ENCODE measurements around the gene QARS1. TPM values are rescaled to one million over a fixed set of nuclear protein-coding genes. Genes with fewer than 3 reads are reported as not detected.

The QARS1 gene
- polyA plus RNA-seq, 3 donors = 142 to 326 (median 142) TPM

DNA sequence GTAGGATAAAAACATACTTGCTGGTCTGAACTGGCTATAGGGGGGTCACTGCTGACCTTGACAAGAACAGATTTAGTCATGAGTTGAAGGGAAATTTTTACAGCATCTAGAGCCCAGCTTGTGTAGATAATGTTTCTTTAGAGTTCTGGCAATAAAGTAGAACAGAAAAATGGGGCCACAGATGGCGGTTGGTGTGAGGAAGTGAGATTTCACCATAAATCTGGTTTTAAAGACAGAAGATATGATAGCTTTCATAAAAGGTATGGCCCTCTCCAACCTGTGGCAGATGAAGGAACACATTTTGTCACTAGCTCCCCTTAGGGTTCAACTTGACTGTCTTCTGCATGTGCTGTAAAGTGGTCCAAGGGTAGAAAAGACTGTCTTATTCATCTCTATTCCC lies 51.0 kb downstream of the QARS1 start:
- intact Hi-C loops (cut with micrococcal nuclease) = no loop called here
- DNase-seq = no peak
- H3K36me3 Mint-ChIP-seq = peaks cover 59 to 82% of the 10 kb centered on the region in 2 donors
- WGBS (ENCODE audit: insufficient coverage) = 20% methylated on average over 1 of the region's 1 CpG
- TF ChIP-seq, protein P1, sequence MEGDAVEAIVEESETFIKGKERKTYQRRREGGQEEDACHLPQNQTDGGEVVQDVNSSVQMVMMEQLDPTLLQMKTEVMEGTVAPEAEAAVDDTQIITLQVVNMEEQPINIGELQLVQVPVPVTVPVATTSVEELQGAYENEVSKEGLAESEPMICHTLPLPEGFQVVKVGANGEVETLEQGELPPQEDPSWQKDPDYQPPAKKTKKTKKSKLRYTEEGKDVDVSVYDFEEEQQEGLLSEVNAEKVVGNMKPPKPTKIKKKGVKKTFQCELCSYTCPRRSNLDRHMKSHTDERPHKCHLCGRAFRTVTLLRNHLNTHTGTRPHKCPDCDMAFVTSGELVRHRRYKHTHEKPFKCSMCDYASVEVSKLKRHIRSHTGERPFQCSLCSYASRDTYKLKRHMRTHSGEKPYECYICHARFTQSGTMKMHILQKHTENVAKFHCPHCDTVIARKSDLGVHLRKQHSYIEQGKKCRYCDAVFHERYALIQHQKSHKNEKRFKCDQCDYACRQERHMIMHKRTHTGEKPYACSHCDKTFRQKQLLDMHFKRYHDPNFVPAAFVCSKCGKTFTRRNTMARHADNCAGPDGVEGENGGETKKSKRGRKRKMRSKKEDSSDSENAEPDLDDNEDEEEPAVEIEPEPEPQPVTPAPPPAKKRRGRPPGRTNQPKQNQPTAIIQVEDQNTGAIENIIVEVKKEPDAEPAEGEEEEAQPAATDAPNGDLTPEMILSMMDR (IDR thresholded peaks at IDR 0.05) = no peak
- no peak overlapping the region for H2AFZ ChIP-seq (ENCODE audit: insufficient read depth, low read depth, low read length, poor library complexity, severe bottlenecking)
- H3K27ac Mint-ChIP-seq = no peak overlapping the region
- H3K4me3 Mint-ChIP-seq = no peak overlapping the region
- peaks cover 23% of the 10 kb centered on the region for H3K79me2 ChIP-seq (ENCODE audit: insufficient read depth, low read length)
- no peak overlapping the region for H3K4me2 ChIP-seq (replicated peaks; ENCODE audit: extremely low read depth, low read length, poor library complexity, severe bottlenecking)
- peaks cover 55 to 90% of the 10 kb centered on the region in 2 donors for H3K36me3 ChIP-seq (replicated peaks in 1 of 2; ENCODE audit: control insufficient read depth in 1 of 2, insufficient read depth in 2 of 2, low read length in 2 of 2)
- H3K4me1 Mint-ChIP-seq = no peaks in the 10 kb centered on the region
- H3K27me3 Mint-ChIP-seq (ENCODE audit: low read depth in 3 of 3) = peaks cover 0 to 2% (median 0%) of the 10 kb centered on the region in 3 donors
- no peak overlapping the region for H3K9ac ChIP-seq (ENCODE audit: insufficient read depth, low read length, poor library complexity, severe bottlenecking)
- no peaks in the 10 kb centered on the region for H3K27me3 ChIP-seq (ENCODE audit: control insufficient read depth in 2 of 2, insufficient read depth in 2 of 2, low read length in 2 of 2)
- peaks cover 44% of the 10 kb centered on the region for H4K20me1 ChIP-seq (ENCODE audit: insufficient read depth, low read length)
- no peaks in the 10 kb centered on the region for H3K4me1 ChIP-seq (ENCODE audit: control insufficient read depth in 1 of 2, insufficient read depth in 2 of 2, low read length in 2 of 2)
- H3K27ac ChIP-seq (ENCODE audit: low read depth in 1 of 2, low read length in 2 of 2) = no peak overlapping the region
- no peak overlapping the region for H3K4me3 ChIP-seq (replicated peaks in 1 of 3; ENCODE audit: low read depth in 2 of 3, low read length in 3 of 3)
- no peaks in the 10 kb centered on the region for H3K9me3 ChIP-seq (replicated peaks in 1 of 2; ENCODE audit: control insufficient read depth in 1 of 2, insufficient read depth in 1 of 2, low read length in 2 of 2)
- no peaks in the 10 kb centered on the region for H3K9me3 Mint-ChIP-seq

Small RNA genes lying within 50 kb of the gene (small RNA-seq; reads per million reads assigned to genes)
- gene RN7SL182P (ENCODE audit: insufficient read length, low read depth) = not detected

Other genes starting within 250 kb of the QARS1 start
- gene SLC25A20, start 205.9 kb downstream of the QARS1 start, polyA plus RNA-seq = 10 to 100 TPM; 43.6 to 60.8 (median 56.1) TPM
- 10 to 100 TPM; 68.2 to 94.8 (median 72.2) TPM for gene ARIH2, start 185.9 kb downstream of the QARS1 start, polyA plus RNA-seq
- gene P4HTM, start 114.5 kb downstream of the QARS1 start, polyA plus RNA-seq = 10 to 100 TPM; 14.9 to 40.0 (median 18.1) TPM
- 100 to 1,000 TPM in 1 of 3 donors, 10 to 100 TPM in 2; 30.6 to 103 (median 46.3) TPM for gene WDR6, start 97.4 kb downstream of the QARS1 start, polyA plus RNA-seq
- gene DALRD3, start 86.2 kb downstream of the QARS1 start, polyA plus RNA-seq = 10 to 100 TPM; 15.0 to 42.1 (median 20.0) TPM
- 10 to 100 TPM; 42.1 to 93.4 (median 88.8) TPM for gene NDUFAF3, start 82.6 kb downstream of the QARS1 start, polyA plus RNA-seq
- 10 to 100 TPM; 20.8 to 67.3 (median 21.0) TPM for gene IMPDH2, start 75.4 kb downstream of the QARS1 start, polyA plus RNA-seq
- 100 to 1,000 TPM in 1 of 3 donors, 10 to 100 TPM in 1, 1 to 10 TPM in 1; 9.3 to 150 (median 16.1) TPM for gene QRICH1, start 10.7 kb downstream of the QARS1 start, polyA plus RNA-seq
- 10 to 100 TPM; 18.4 to 55.7 (median 24.1) TPM for gene USP19, start 16.1 kb upstream of the QARS1 start, polyA plus RNA-seq
- gene LAMB2, start 28.3 kb upstream of the QARS1 start, polyA plus RNA-seq = 10 to 100 TPM in 1 of 3 donors, 1 to 10 TPM in 2; 4.0 to 59.3 (median 7.6) TPM
- 10 to 100 TPM in 1 of 3 donors, 1 to 10 TPM in 2; 1.0 to 11.2 (median 1.2) TPM for gene CCDC71, start 61.6 kb upstream of the QARS1 start, polyA plus RNA-seq
- gene KLHDC8B, start 66.8 kb upstream of the QARS1 start, polyA plus RNA-seq = 10 to 100 TPM in 2 of 3 donors, 1 to 10 TPM in 1; 7.5 to 16.7 (median 12.9) TPM
- gene C3orf62, start 172.5 kb upstream of the QARS1 start, polyA plus RNA-seq = 10 to 100 TPM in 1 of 3 donors, 1 to 10 TPM in 1, under 1 TPM in 1; 0.60 to 15.7 (median 1.0) TPM
- 100 to 1,000 TPM in 1 of 3 donors, 10 to 100 TPM in 2; 68.6 to 125 (median 78.9) TPM for gene USP4, start 235.3 kb upstream of the QARS1 start, polyA plus RNA-seq

All from CD14-positive monocyte (primary cell).